HepG2 (cell line): ENCODE measurements around the gene DNAJC28. TPM values are rescaled to one million over a fixed set of nuclear protein-coding genes. Genes with fewer than 3 reads are reported as not detected.
A peak's percentile ranks its signal among the peaks of the same experiment; 100 is the strongest.

Experiments
- ATAC-seq: fragments of 200-7000 bp; cut with Tn5 transposase; 3 replicates; pipeline ENCODE4 v1.9.1; 2020; ENCODE audit warnings: mild to moderate bottlenecking, moderate library complexity
- BruUV-seq: library from RNA; stranded (reverse); fragments of 400-500 nt; replicated peaks from 2 replicates; lab custom pipeline; 2021; lab: Mats Ljungman, UMichigan
- CTCF ChIA-PET: fragments of 300-600 bp; formaldehyde crosslinking; extraction: SDS; loops from one replicate; lab custom pipeline; 2021; ENCODE audit warnings: low total read pairs, inconsistent platforms, low intra/inter-chr PET ratio; lab: Yijun Ruan, JAX
- POLR2A ChIA-PET: fragments of 350-600 bp; sonication (Branson Sonifier 250); formaldehyde crosslinking; loops from one replicate; lab custom pipeline; 2020; ENCODE audit warnings: antibody characterized with exemption, inconsistent platforms; lab: Yijun Ruan, JAX
- DNase-seq: peaks from one replicate; pipeline ENCODE4 v3.0.0-alpha.2; 2015; ENCODE audit warnings: low spot score
- FAIRE-seq: peaks from 3 replicates; lab custom pipeline; 2011; peaks lifted over from hg19 to GRCh38; lab: Jason Lieb, UNC
- H2AFZ ChIP-seq: one replicate; pipeline ENCODE4 v1.6.1; 2011; ENCODE audit warnings: low read length, inconsistent platforms
- H3K27ac ChIP-seq: fragments of 300-600 bp; 3 replicates; pipeline ENCODE4 v1.8.0; 2011; ENCODE audit warnings: mixed run types, mild to moderate bottlenecking, mixed read lengths, low read length, inconsistent platforms; ENCODE audit not compliant: insufficient read depth; ENCODE audit errors: extremely low read length
- H3K27me3 ChIP-seq, 2 experiments: fragments of 200-600 bp in 1 of 2; 2 replicates in 1 of 2; 3 replicates in 1 of 2; pipeline versions ENCODE4 v1.6.0 to v1.8.0; 2011; ENCODE audit warnings: low read length in 2 of 2, mild to moderate bottlenecking in 2 of 2, moderate library complexity in 2 of 2, inconsistent platforms in 1 of 2; ENCODE audit not compliant: insufficient read depth in 2 of 2, control insufficient read depth in 1 of 2
- H3K36me3 ChIP-seq, 2 experiments: fragments of 200-600 bp in 1 of 2; replicated peaks in 1 of 2; 2 replicates in 1 of 2; 3 replicates in 1 of 2; pipeline versions ENCODE4 v1.5.1 to v1.8.0; 2011; ENCODE audit warnings: low read length in 2 of 2, inconsistent platforms in 1 of 2; ENCODE audit not compliant: insufficient read depth in 2 of 2, control insufficient read depth in 1 of 2
- H3K4me1 ChIP-seq: 2 replicates; pipeline ENCODE4 v1.5.1; 2012; ENCODE audit warnings: low read length, inconsistent platforms; ENCODE audit not compliant: insufficient read depth
- H3K4me2 ChIP-seq: 2 replicates; pipeline ENCODE4 v1.6.0; 2011; ENCODE audit warnings: low read depth, low read length, inconsistent platforms
- H3K4me3 ChIP-seq, 3 experiments: fragments of 200-600 bp in 1 of 3; sonication (generic), shearing (Covaris generic) in 1 of 3; replicated peaks in 1 of 3; 2 replicates each; pipeline ENCODE4 v1.5.1; 2011 to 2016; ENCODE audit warnings: low read length in 3 of 3, inconsistent platforms in 2 of 3, low read depth in 2 of 3, mild to moderate bottlenecking in 2 of 3, control low read depth in 1 of 3, mixed read lengths in 1 of 3; ENCODE audit not compliant: insufficient read depth in 1 of 3
- H3K79me2 ChIP-seq: one replicate; pipeline ENCODE4 v1.6.1; 2011; ENCODE audit warnings: low read length, inconsistent platforms; ENCODE audit not compliant: insufficient read depth
- H3K9ac ChIP-seq: 2 replicates; pipeline ENCODE4 v1.6.0; 2011; ENCODE audit warnings: mild to moderate bottlenecking, low read depth, low read length, inconsistent platforms; ENCODE audit not compliant: insufficient read depth
- H3K9me3 ChIP-seq: 2 replicates; pipeline ENCODE4 v1.5.1; 2012; ENCODE audit warnings: mild to moderate bottlenecking, low read length
- H4K20me1 ChIP-seq: 2 replicates; pipeline ENCODE4 v1.6.0; 2011; ENCODE audit warnings: inconsistent platforms, mild to moderate bottlenecking, low read length, moderate library complexity; ENCODE audit not compliant: insufficient read depth
- CEBPB ChIP-seq: IDR thresholded peaks from 2 replicates; pipeline ENCODE4 v1.6.1; 2011; ENCODE audit warnings: low read depth, low read length, improper control_type of control experiment, borderline replicate concordance
- CHD4 ChIP-seq: fragments of 200-600 bp; sonication (generic); IDR thresholded peaks from 2 replicates; pipeline ENCODE4 v1.7.0; 2017; ENCODE audit warnings: mild to moderate bottlenecking, low read length, borderline replicate concordance
- KAT7 ChIP-seq: IDR thresholded peaks from 2 replicates; pipeline ENCODE4 v1.6.1; 2018; ENCODE audit warnings: borderline replicate concordance, missing compliant biosample characterization
- RARG ChIP-seq: sonication (generic); formaldehyde crosslinking; IDR thresholded peaks from 2 replicates; pipeline ENCODE4 v1.4.0; 2020; ENCODE audit warnings: low read depth, mild to moderate bottlenecking, missing genetic modification reagents
- ZFY ChIP-seq: sonication (generic); formaldehyde crosslinking; IDR thresholded peaks from 2 replicates; pipeline ENCODE4 v1.4.0; 2020; ENCODE audit warnings: missing genetic modification reagents
- ZNF607 ChIP-seq: sonication (generic); formaldehyde crosslinking; IDR thresholded peaks from 2 replicates; pipeline ENCODE4 v1.5.1; 2020; ENCODE audit warnings: missing genetic modification reagents, mild to moderate bottlenecking, borderline replicate concordance
- WGBS: methylation state at CpG from one replicate; pipeline ENCODE4 v1.1.6; 2017; ENCODE audit warnings: low lambda C conversion rate; 5-methylcytosine and 5-hydroxymethylcytosine counted together
- in situ Hi-C: cut with HindIII; loops from 2 replicates; pipeline ENCODE4 v1.10.0; 2017; ENCODE audit warnings: low pct_unique_long_range_greater_than_20kb; ENCODE audit not compliant: extremely low pct_ligation_motif_present
- intact Hi-C: fragments of 100-400 bp; cut with micrococcal nuclease; formaldehyde crosslinking; loops from one replicate; pipeline ENCODE4 v1.10.0; 2022; ENCODE audit not compliant: unreplicated experiment
- polyA plus RNA-seq, 8 experiments: library from polyadenylated mRNA; depleted of rRNA in 3 of 8; stranded (reverse) in 7 of 8; unstranded in 1 of 8; fragments of >200 nt; fragmentation: Illumina TruSeq in 4 of 8; extraction: Trizol in 4 of 8; gene quantifications; 2 replicates each; pipeline versions ENCODE4 v1.2.1 to v1.2.3, GENCODE V29; 2011 to 2016; ENCODE audit warnings: low read depth in 4 of 8, missing spikeins in 1 of 8, mixed read lengths in 1 of 8; ENCODE audit not compliant: insufficient read depth in 1 of 8
- total RNA-seq, 5 experiments: library from RNA; depleted of rRNA; stranded (reverse); fragments of >200 nt; fragmentation: Illumina TruSeq; extraction: Trizol; gene quantifications; 2 replicates each; pipeline ENCODE4 v1.2.3, GENCODE V29; 2016; ENCODE audit warnings: low read depth in 1 of 5
- TF ChIP-seq, protein P1 (sequence below): sonication (generic); formaldehyde crosslinking; IDR thresholded peaks from 2 replicates; pipeline ENCODE4; 2020; ENCODE audit warnings: missing genetic modification reagents, mild to moderate bottlenecking, borderline replicate concordance
- TF ChIP-seq, protein P2 (sequence below): sonication (generic); formaldehyde crosslinking; IDR thresholded peaks from 2 replicates; pipeline ENCODE4 v1.4.0; 2020; ENCODE audit warnings: mild to moderate bottlenecking, missing genetic modification reagents

Gene DNAJC28
- total and polyA plus RNA-seq, 2 of the 13 experiments (the other 11 are each of a cell fraction or from before 2014, with no cell fraction given) = 1.5 to 3.3 TPM

DNA sequence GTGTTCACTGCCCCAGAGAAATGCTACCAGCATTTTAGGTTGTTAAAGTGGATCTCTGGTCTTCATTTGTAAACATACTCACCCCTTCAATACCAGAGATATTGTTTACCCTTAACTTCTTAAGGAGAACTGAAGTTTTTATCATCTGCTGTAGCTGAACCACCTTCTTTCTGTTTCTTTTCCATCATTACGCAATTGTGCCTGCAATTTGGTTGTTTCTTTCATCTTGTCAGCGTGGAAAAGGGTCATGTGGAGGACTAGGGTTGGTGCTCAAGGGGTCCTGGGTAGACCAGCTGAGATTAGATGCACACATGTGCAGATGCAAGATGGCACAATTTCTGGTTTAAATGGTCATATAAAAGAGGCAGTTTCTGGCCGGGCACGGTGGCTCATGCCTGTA, 27.4 kb upstream of the DNAJC28 start:
- Histone ChIP-seq H3K4me2 (no peak overlapping the region), H3K27ac (no peak overlapping the region), H3K9ac (no peak overlapping the region), H3K27me3 (no peaks in the 10 kb centered on the region), H3K4me3 (no peak overlapping the region)
- WGBS = 98% methylated on average over 4 of the region's 4 CpGs
- no peak for FAIRE-seq
- no TSS peak for BruUV-seq
- in situ Hi-C loops = no loop called here
- TF ChIP-seq KAT7 (CRISPR knock-in tag) = no peak
- no peak for TF ChIP-seq ZNF607 (CRISPR knock-in tag)
- TF ChIP-seq, protein P1, sequence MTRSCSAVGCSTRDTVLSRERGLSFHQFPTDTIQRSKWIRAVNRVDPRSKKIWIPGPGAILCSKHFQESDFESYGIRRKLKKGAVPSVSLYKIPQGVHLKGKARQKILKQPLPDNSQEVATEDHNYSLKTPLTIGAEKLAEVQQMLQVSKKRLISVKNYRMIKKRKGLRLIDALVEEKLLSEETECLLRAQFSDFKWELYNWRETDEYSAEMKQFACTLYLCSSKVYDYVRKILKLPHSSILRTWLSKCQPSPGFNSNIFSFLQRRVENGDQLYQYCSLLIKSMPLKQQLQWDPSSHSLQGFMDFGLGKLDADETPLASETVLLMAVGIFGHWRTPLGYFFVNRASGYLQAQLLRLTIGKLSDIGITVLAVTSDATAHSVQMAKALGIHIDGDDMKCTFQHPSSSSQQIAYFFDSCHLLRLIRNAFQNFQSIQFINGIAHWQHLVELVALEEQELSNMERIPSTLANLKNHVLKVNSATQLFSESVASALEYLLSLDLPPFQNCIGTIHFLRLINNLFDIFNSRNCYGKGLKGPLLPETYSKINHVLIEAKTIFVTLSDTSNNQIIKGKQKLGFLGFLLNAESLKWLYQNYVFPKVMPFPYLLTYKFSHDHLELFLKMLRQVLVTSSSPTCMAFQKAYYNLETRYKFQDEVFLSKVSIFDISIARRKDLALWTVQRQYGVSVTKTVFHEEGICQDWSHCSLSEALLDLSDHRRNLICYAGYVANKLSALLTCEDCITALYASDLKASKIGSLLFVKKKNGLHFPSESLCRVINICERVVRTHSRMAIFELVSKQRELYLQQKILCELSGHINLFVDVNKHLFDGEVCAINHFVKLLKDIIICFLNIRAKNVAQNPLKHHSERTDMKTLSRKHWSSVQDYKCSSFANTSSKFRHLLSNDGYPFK (CRISPR knock-in tag) = no peak
- no peak for TF ChIP-seq RARG (CRISPR knock-in tag)
- peak; percentile 78 for TF ChIP-seq CEBPB
- no peak for TF ChIP-seq CHD4
- TF ChIP-seq ZFY (CRISPR knock-in tag) = no peak
- TF ChIP-seq, protein P2, sequence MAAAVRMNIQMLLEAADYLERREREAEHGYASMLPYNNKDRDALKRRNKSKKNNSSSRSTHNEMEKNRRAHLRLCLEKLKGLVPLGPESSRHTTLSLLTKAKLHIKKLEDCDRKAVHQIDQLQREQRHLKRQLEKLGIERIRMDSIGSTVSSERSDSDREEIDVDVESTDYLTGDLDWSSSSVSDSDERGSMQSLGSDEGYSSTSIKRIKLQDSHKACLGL (CRISPR knock-in tag) = no peak
- TF ChIP-seq, all 625 proteins: peak for 1
- ChIA-PET POLR2A (no interaction called here), CTCF (no interaction called here)
- H2AFZ ChIP-seq = no peak overlapping the region
- intact Hi-C loops = no loop called here
- H3K9me3 ChIP-seq = no peaks in the 10 kb centered on the region
- no peaks in the 10 kb centered on the region for H4K20me1 ChIP-seq
- peaks cover 11 to 54% of the 10 kb centered on the region in 2 experiments for H3K36me3 ChIP-seq
- ATAC-seq (no peak), DNase-seq (no peak)
- H3K4me1 ChIP-seq = no peaks in the 10 kb centered on the region
- no peaks in the 10 kb centered on the region for H3K79me2 ChIP-seq
